ENCODE data around the gene NOD1.
"Not testable (repeated sequence)": the region's sequence is repeated elsewhere in the genome, so short reads cannot be mapped to it uniquely, and the experiment has no call there.

Gene NOD1

GRCh38 chr7:30447466-30447865, 31.1 kb downstream of the NOD1 start:
- no peak for DNase-seq

- DNase-seq = no peak
Observed at GRCh38 chr7:30446266-30446665, 32.3 kb downstream of the NOD1 start.

- peak; percentile 77 for DNase-seq
Observed at GRCh38 chr7:30445770-30446169, 32.8 kb downstream of the NOD1 start.

GRCh38 chr7:30437823-30438574, 40.6 kb downstream of the NOD1 start:
- no peak for DNase-seq

- no peak for DNase-seq
Observed at GRCh38 chr7:30436518-30436917, 42.1 kb downstream of the NOD1 start.

GRCh38 chr7:30436046-30436445, 42.5 kb downstream of the NOD1 start:
- DNase-seq = no peak

GRCh38 chr7:30434140-30434799, 44.3 kb downstream of the NOD1 start:
- no peak for DNase-seq

- DNase-seq = no peak
Observed at GRCh38 chr7:30433506-30433905, 45.1 kb downstream of the NOD1 start.

- DNase-seq = no peak
Observed at GRCh38 chr7:30433082-30433481, 45.5 kb downstream of the NOD1 start.

- no peak for DNase-seq
Observed at GRCh38 chr7:30430777-30431176, 47.8 kb downstream of the NOD1 start.

GRCh38 chr7:30430276-30430675, 48.3 kb downstream of the NOD1 start:
- no peak for DNase-seq

- DNase-seq = no peak
Observed at GRCh38 chr7:30429156-30429530, 49.4 kb downstream of the NOD1 start.

GRCh38 chr7:30428246-30429155, 50.1 kb downstream of the NOD1 start:
- no peak for DNase-seq

- DNase-seq = no peak
Observed at GRCh38 chr7:30427296-30428070, 51.1 kb downstream of the NOD1 start.

GRCh38 chr7:30424506-30424905, 54.1 kb downstream of the NOD1 start:
- no peak for DNase-seq

- no peak for DNase-seq
Observed at GRCh38 chr7:30423788-30424505, 54.6 kb downstream of the NOD1 start.

GRCh38 chr7:30422922-30423321, 55.7 kb downstream of the NOD1 start:
- no peak for DNase-seq

- no peak for DNase-seq
Observed at GRCh38 chr7:30421647-30422196, 56.9 kb downstream of the NOD1 start.

GRCh38 chr7:30420662-30421061, 57.9 kb downstream of the NOD1 start:
- DNase-seq = no peak

- DNase-seq = not testable (repeated sequence)
Observed at GRCh38 chr7:30420080-30420479, 58.5 kb downstream of the NOD1 start.

GRCh38 chr7:30413864-30414263, 64.7 kb downstream of the NOD1 start:
- DNase-seq = no peak
